PFSK-1 (cell line): ENCODE data around the gene SELENOV.

ENCODE experiments used
- POLR2AphosphoS5 ChIP-seq: IDR thresholded peaks from 2 replicates; pipeline ENCODE4 v1.6.1; 2012; ENCODE audit warnings: low read depth, mild to moderate bottlenecking, control low read depth, low read length, moderate library complexity
- REST ChIP-seq, 2 experiments: IDR thresholded peaks; 2 replicates each; pipeline versions ENCODE4 v1.6.1 to v1.8.0; 2011 to 2012; ENCODE audit warnings: low read depth in 2 of 2, low read length in 2 of 2, control low read depth in 1 of 2, inconsistent platforms in 1 of 2, mild to moderate bottlenecking in 1 of 2, moderate library complexity in 1 of 2; ENCODE audit not compliant: insufficient read depth in 1 of 2
- SIN3A ChIP-seq: IDR thresholded peaks from 2 replicates; pipeline ENCODE4 v1.6.1; 2012; ENCODE audit warnings: mild to moderate bottlenecking, low read length, moderate library complexity, borderline replicate concordance; ENCODE audit not compliant: insufficient read depth
- TAF1 ChIP-seq: IDR thresholded peaks from 2 replicates; pipeline ENCODE4 v1.6.1; 2012; ENCODE audit warnings: low read length, control low read depth, borderline replicate concordance; ENCODE audit not compliant: insufficient read depth

GRCh38 chr19:39533003-39533512 lies 18.1 kb downstream of the SELENOV start:
- no peak for TF ChIP-seq REST (IDR thresholded peaks at IDR 0.05; ENCODE audit: insufficient read depth in 1 of 2, low read depth in 2 of 2, low read length in 2 of 2)
- TF ChIP-seq TAF1 = no peak
- no peak for TF ChIP-seq POLR2AphosphoS5
- TF ChIP-seq SIN3A = no peak
